ENCODE results near the gene HEXD.

HEXD gene

GRCh38 chr17:82373731-82374625, 44.2 kb upstream of the HEXD start:
- no peak overlapping the region for H3K27ac ChIP-seq (ENCODE audit: low read length)
- no peak overlapping the region for H3K4me3 ChIP-seq (ENCODE audit: low read depth in 1 of 2, low read length in 2 of 2)
- no peak overlapping the region for H2AFZ ChIP-seq (ENCODE audit: low read depth, low read length)
- no peaks in the 10 kb centered on the region for H3K9me3 ChIP-seq (ENCODE audit: insufficient read depth, low read length, severe bottlenecking)
- ATAC-seq (ENCODE audit: insufficient read depth, low read depth) = no peak
- H3K79me2 ChIP-seq (ENCODE audit: insufficient read depth, low read length) = no peaks in the 10 kb centered on the region
- H3K4me1 ChIP-seq (ENCODE audit: insufficient read depth, low read length) = no peaks in the 10 kb centered on the region
- H3K36me3 ChIP-seq (ENCODE audit: insufficient read depth, low read length) = no peaks in the 10 kb centered on the region
- no peaks in the 10 kb centered on the region for H4K20me1 ChIP-seq (ENCODE audit: insufficient read depth, low read length)
- TF ChIP-seq EZH2 (IDR thresholded peaks at IDR 0.05; ENCODE audit: borderline replicate concordance, low read depth, low read length, severe bottlenecking) = no peak
- TF ChIP-seq CTCF (IDR thresholded peaks at IDR 0.05; ENCODE audit: borderline replicate concordance, extremely low read depth, low read length, poor library complexity, severe bottlenecking) = no peak
- H3K4me2 ChIP-seq (ENCODE audit: insufficient read depth, low read length) = no peak overlapping the region
- H3K27me3 ChIP-seq (ENCODE audit: insufficient read depth, low read length, poor library complexity) = no peaks in the 10 kb centered on the region
- DNase-seq = no peak
- H3K9ac ChIP-seq (ENCODE audit: low read depth, low read length) = no peak overlapping the region

- Histone ChIP-seq H3K27me3 (ENCODE audit: insufficient read depth, low read length, poor library complexity) (no peaks in the 10 kb centered on the region), H4K20me1 (ENCODE audit: insufficient read depth, low read length) (no peaks in the 10 kb centered on the region), H3K36me3 (ENCODE audit: insufficient read depth, low read length) (no peaks in the 10 kb centered on the region), H3K79me2 (ENCODE audit: insufficient read depth, low read length) (no peaks in the 10 kb centered on the region), H3K4me2 (ENCODE audit: insufficient read depth, low read length) (no peak overlapping the region), H3K4me3 (ENCODE audit: low read depth in 1 of 2, low read length in 2 of 2) (no peak overlapping the region), H3K27ac (ENCODE audit: low read length) (no peak overlapping the region), H3K9ac (ENCODE audit: low read depth, low read length) (no peak overlapping the region), H2AFZ (ENCODE audit: low read depth, low read length) (no peak overlapping the region), H3K4me1 (ENCODE audit: insufficient read depth, low read length) (no peaks in the 10 kb centered on the region), H3K9me3 (ENCODE audit: insufficient read depth, low read length, severe bottlenecking) (no peaks in the 10 kb centered on the region)
- no peak for DNase-seq
- TF ChIP-seq CTCF (IDR thresholded peaks at IDR 0.05; ENCODE audit: borderline replicate concordance, extremely low read depth, low read length, poor library complexity, severe bottlenecking) = no peak
- no peak for TF ChIP-seq EZH2 (IDR thresholded peaks at IDR 0.05; ENCODE audit: borderline replicate concordance, low read depth, low read length, severe bottlenecking)
- ATAC-seq (ENCODE audit: insufficient read depth, low read depth) = no peak
Observed at GRCh38 chr17:82374626-82375331, 43.4 kb upstream of the HEXD start.

- Histone ChIP-seq H3K4me2 (ENCODE audit: insufficient read depth, low read length) (no peak overlapping the region), H3K9me3 (ENCODE audit: insufficient read depth, low read length, severe bottlenecking) (no peaks in the 10 kb centered on the region), H3K4me3 (ENCODE audit: low read depth in 1 of 2, low read length in 2 of 2) (no peak overlapping the region), H3K27me3 (ENCODE audit: insufficient read depth, low read length, poor library complexity) (no peaks in the 10 kb centered on the region), H3K4me1 (ENCODE audit: insufficient read depth, low read length) (no peaks in the 10 kb centered on the region), H3K36me3 (ENCODE audit: insufficient read depth, low read length) (no peaks in the 10 kb centered on the region), H3K9ac (ENCODE audit: low read depth, low read length) (no peak overlapping the region), H3K27ac (ENCODE audit: low read length) (no peak overlapping the region), H2AFZ (ENCODE audit: low read depth, low read length) (no peak overlapping the region), H4K20me1 (ENCODE audit: insufficient read depth, low read length) (no peaks in the 10 kb centered on the region), H3K79me2 (ENCODE audit: insufficient read depth, low read length) (no peaks in the 10 kb centered on the region)
- TF ChIP-seq EZH2 (IDR thresholded peaks at IDR 0.05; ENCODE audit: borderline replicate concordance, low read depth, low read length, severe bottlenecking) = no peak
- no peak for TF ChIP-seq CTCF (IDR thresholded peaks at IDR 0.05; ENCODE audit: borderline replicate concordance, extremely low read depth, low read length, poor library complexity, severe bottlenecking)
- no peak for ATAC-seq (ENCODE audit: insufficient read depth, low read depth)
- DNase-seq = no peak
Observed at GRCh38 chr17:82375359-82376041, 42.6 kb upstream of the HEXD start.

All from DND-41 (cell line).